ENCODE data around the gene NFATC3.
A peak's percentile ranks its signal among the peaks of the same experiment; 100 is the strongest.
"Not testable (repeated sequence)": the region's sequence is repeated elsewhere in the genome, so short reads cannot be mapped to it uniquely, and the experiment has no call there.

Gene NFATC3

DNA sequence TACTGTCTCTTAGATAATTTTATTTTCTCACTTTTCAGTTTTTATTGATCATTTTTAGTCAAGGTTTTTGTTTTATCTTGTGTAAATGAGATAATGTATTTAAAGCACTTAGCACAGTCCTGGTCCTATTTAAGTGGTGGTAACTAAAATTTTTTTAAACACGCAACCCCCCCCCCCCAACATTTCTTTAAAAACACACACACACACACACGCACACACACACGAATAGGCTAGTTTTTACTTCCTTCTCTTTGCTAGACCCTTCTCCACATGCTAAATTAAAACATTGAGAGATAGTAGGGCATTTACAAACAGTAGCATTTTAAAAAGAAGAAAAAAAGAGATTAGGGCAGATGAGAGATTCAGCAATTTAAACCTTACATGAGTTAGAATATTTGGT is 5.0 kb downstream of the NFATC3 start:
- DNase-seq, result no peak

DNA sequence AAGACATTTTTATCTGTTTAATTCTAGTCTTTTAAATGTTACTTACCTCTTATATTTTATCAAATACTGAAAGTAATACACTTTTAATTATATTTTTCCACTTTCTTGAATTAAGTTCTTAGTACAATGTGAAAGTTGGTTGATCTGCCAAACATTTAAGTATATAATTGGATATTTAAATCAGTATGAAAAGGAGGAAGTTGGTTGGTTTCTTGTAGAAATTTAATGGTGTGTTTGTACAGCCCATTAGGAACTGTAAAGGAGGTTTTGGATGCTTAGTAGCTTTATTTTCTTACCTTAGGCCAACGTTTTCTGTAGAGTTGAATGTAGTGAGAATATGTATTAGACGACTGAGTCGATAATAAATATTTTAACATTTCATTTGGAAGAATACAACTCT is 5.4 kb downstream of the NFATC3 start:
- no peak for DNase-seq

DNA sequence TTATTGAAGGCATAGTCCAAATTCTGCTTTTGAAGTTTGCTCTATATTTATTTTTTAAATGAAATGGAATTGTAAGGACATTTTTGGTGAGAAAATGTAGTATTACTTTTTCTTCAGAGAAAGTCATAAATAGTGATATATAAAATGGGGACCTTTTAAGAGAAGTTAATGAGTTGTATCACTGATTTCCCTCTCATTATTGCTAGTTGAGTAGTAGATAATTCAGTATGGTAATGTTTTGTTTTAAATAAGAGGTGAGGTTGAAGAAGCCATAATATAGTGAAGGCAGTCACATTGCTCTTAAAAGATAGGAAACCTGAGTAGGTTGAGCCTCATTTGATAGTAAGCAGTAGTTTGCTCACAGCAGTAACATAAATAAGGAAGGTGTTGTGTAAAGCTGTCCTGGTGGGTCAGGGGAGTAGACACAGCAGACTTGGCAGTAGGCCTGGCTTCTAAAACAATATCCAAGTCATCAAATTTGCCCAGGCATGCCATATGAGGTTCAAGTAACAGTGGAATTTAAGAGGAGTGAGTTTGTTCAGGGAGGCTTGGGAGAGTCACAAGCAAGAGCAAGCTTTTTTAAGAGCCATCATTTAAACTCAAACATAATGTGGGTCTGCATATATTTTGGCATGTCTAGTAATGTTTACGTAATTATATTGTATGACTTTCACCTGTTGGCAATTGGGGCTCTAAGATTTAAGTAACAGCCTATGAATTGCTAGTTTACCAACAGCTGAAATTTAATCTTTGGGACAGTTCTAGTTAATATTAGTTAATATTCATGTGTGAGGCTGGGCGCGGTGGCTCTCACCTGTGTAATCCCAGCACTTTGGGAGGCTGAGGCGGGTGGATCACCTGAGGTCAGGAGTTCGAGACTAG is 6.5 kb downstream of the NFATC3 start:
- peak; percentile 71 for DNase-seq

DNA sequence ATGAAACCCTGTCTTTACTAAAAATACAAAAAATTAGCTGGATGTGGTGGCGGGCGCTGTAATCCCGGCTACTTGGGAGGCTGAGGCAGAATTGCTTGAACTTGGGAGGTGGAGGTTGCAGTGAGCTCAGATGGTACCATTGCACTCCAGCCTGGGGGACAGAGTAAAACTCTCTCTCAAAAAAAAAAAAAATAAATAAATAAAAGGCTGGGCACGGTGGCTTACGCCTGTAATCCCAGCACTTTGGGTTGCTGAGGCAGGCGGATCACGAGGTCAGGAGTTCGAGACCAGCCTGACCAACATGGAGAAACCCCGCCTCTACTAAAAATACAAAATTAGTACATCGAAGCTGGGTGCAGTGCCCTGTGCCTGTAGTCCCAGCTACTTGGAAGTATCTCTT is 7.1 kb downstream of the NFATC3 start:
- DNase-seq, result not testable (repeated sequence)

DNA sequence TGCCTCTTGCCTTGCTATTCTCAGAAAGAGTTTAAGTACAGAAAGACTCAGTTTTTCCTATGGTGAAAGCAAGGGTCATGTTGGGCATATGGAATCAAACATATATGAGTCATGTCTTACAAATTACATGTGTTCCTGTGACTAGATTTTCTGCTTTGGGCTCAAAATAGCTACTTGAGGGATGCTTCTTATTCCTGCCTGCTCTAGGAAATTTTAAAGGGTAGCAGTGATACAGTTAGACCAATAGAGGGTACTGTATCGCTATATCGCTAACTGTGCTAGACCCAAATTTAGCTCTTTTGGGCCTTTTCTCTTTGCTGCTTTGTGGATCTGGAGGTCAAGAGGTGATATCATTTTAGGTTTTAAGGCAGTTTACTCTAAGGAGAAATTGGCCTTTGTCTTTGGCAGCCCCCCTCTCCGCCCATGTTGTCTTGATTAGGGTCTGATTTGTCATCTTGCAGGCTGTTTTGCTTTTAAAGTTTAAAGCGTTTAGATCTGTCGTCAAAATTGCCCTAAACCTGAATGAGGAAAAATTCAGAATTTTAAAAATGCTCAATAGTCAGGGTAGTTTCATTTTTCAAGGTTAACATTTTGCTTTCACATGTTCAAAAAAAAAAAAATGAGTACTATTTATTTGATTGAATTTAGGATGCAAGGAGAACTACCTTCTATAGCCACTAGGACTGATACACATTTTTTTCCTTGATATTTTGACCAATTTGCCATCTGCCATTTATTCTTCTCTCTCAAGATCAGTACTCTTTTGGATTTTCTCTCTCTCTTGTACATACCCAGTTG is 8.8 kb downstream of the NFATC3 start:
- no peak for DNase-seq

DNA sequence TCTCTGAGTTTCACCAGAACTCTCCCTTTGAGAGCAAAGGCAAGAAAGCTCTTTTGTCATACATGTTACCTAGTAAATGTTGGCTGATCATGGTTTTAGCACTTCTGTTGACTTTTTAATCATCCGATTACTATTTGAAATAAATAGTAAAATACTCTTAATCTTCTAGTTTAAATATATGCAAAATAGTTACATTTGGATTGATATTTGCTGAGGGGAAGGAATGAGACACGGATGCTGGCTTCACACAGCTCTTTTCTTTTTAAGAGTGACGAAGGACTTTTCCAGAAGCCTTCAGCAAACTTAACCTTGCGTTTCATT is 9.4 kb downstream of the NFATC3 start:
- no peak for DNase-seq

DNA sequence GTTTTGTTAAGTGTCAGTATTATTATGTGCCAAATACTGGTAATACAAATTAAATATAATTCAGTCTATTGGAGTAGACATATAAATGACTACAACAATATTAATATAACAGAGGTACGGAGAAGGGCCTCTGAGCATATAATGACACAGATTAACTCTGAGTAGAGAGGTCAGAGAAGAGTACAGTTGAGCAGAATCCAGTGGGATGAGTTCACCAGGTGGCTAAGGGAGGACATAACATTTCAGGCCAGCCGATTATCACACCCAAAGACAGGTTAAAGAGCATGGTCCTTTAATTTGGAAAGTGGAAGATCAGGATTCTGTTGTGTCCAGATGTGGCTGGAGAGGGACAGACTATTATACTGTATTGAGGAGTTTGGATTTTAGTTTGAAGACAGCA is 11.3 kb downstream of the NFATC3 start:
- DNase-seq, result no peak

DNA sequence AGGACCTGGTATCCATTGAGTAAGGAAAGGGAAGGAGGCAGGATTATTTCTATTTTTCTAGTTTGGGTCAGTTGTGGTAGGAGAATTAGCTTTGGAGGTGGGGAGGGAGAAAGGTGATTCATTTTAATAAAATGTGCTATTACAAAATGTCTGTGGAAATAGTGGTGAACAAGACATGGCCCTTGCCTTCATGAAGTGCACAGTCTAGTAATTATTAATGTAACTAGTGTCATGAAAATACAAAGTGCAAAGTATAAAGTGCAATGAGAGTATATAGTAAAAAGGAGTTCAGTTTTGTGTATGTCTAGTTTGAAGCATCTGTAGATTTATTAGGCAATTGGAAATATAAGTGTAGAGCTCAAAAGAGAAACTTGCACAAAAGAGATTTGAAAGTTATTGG is 11.9 kb downstream of the NFATC3 start:
- no peak for DNase-seq

DNA sequence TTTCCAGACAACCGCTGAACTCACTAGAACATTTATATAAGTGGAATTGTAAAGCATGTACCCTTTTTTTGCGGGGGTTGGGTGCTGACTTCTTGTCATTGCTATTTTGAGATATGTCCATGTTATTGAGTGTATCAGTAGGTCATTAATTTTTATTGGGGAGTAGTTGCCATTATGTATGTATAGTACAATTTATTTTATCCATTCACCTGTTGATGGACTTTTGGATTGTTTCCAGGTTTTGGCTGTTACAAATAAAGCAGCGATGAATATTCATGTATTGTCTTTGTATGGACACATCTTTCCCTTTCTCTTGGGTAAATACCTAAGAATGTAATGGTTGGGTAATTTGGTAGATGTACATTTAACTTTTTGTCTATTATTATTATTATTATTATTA is 12.7 kb downstream of the NFATC3 start:
- DNase-seq, result no peak

DNA sequence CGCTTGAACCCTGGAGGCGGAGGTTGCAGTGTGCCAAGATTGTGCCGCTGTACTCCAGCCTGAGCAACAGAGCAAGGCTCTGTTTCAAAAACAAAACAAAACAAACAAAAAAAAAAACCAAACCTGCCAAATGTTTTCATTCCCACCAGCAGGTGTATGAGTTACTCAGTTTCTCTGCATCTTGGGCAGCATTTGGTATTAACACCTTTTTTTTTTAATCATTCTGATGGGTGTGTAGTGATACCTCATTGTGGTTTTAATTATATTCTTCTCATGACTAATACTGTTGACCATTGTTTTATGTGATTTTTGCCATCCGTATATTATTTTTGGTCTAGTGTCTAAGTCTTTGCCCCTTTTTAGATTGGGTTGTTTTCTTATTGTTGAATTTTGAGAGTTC is 15.3 kb downstream of the NFATC3 start:
- DNase-seq, result no peak

DNA sequence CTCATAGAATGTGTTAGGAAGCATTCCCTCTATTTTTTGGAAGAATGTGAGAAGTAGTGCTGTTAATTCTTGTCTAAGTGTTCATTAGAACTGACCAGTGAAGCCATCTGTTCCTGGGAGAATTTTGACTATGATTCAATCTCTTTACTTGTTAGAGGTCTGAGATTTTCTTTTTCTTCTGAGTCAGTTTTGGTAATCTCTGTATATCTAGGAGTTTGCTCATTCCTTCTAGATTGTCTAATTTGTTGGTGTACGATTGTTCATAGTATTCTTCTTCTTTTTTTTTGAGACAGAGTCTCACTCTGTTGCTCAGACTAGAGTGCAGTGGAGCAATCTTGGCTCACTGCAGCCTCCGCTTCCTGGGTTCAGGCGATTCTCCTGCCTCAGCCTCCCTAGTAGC is 20.4 kb downstream of the NFATC3 start:
- DNase-seq, result no peak

DNA sequence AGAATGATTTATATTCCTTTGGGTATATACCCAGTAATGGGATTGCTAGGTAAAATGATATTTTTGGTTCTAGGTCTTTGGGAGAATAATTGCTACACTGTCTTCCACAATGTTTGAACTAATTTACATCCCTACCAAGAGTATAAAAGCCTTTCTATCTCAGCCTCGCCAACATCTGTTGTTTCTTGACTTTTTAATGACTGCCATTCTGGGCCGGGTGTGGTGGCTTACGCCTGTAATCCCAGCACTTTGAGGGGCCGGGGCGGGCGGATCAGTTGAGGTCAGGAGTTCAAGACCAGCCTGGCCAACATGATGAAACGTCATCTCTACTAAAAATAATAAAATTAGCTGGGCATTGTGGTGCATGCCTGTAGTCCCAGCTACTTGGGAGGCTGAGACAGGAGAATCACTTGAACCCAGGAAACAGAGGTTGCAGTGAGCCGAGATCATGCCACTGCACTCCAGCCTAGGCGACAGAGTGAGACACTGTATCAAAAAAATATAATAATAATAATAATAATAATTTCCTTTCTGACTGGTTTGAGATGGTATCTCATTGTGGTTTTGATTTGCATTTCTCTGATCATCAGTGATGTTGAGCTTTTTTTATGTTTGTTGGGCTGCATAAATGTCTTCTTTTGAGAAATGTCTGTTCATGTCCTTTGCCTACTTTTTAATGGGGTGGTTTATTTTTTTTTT is 22.2 kb downstream of the NFATC3 start:
- not testable (repeated sequence) for DNase-seq

DNA sequence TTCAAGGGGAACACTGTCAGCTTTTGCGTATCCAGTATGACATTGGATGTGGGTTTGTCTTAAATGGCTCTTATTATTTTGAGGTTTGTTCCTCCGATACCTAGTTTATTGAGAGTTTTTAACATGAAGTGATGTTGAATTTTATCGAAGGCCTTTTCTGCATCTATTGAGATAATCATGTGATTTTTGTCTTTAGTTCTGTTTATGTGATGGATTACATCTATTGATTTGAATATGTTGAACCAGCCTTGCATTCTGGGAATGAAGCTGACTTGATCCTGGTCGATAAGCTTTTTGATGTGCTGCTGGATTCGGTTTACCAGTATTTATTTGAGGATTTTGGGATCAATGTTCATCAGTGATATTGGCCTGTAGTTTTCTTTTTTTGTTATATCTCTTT is 24.0 kb downstream of the NFATC3 start:
- DNase-seq, result not testable (repeated sequence)

DNA sequence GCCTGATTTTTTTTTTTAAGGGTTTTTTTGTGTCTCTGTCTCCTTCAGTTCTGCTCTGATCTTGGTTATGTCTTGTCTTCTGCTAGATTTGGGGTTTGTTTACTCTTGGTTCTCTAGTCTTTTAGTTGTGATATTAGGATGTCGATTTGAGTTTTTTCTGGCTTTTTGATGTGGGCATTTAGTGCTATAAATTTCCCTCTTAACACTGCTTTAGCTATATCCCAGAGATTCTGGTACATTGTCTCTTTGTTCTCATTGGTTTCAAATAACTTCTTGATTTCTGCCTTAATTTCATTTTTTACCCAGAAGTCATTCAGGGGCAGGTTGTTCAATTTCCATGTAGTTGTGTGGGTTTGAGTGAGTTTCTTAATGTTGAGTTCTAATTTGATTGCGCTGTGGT is 25.4 kb downstream of the NFATC3 start:
- DNase-seq, result not testable (repeated sequence)

DNA sequence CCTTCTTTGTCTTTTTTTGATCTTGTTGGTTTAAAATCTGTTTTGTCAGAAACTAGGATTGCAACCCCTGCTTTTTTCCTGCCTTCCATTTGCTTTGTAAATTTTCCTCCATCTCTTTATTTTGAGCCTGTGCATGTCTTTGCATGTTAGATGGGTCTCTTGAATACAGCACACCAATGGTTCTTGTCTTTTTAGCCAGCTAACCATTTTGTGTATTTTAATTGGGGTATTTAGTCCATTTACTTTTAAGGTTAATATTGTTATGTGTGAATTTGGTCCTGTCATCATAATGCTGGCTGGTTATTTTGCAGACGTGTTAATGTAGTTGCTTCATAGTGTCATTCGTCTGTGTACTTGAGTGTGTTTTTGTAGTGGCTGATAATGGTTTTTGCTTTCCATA is 26.2 kb downstream of the NFATC3 start:
- DNase-seq, result no peak

DNA sequence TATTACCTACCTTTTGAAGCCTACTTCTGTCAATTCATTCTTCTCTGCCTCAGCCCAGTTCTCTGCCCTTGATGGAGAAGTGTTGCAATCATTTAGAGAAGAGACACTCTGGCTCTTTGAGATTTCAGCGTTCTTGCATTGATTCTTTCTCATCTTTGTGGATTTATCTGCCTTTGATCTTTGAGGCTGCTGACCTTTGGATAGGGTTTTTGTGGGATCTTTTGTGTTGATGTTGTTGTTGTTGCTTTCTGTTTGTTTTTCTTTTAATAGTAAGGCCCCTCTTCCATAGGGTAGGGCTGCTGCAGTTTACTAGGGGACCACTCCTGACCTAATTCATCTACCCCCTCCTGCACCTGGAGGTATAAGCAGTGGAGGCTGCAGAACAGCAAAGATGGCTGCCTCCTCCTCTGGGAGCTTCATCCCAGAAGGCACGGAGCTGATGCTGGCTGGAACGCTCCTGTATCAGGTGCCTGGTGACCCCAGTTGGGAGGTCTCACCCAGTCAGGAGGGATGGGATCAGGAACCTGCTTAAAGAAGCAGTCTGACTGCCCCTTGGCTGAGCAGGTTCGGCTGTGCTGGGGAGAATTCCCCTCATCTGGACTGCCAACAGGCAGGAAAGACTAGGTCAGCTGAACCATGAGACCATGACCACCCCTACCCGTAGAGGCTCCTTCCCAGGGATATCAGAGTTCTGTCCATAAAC is 28.0 kb downstream of the NFATC3 start:
- DNase-seq, result no peak

DNA sequence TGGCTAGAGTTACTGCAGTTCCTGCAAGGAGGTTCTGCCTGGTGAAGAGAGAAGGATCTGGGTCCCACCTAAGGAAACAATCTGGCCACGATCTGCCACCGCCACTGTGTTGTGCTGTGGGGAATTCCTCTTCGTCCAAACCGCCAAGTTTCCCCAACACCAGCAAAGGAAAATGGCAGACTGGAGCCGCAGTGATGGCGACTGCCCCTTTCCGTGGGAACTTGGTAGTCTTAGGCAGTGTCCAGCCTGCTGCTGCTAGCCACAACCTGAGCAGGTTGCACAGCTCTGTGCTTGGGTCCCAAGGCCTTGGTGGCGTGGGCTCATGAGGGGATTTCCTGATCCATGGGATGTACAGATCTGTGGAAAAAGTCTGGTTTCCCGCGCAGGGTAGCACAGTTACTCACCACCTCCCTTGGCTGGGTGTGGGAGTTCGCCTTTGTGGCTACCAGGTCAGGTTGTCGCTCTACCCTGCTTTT is 28.6 kb downstream of the NFATC3 start:
- no peak for DNase-seq

DNA sequence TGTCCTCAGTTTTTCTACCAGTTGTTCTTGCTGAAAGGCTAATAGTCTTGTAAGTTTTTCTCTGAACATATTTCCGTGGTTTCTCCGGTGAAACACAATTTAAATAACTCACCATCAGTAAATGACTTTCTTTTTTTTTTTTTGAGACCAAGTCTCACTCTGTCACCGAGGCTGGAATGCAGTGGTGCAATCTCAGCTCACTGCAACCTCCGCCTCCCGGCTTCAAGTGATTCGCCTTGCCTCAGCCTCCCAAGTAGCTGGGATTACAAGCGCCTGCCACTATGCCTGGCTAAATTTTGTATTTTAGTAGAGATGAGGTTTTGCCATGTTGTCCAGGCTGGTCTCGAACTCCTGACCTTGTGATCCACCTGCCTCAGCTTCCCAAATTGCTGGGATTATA is 29.8 kb downstream of the NFATC3 start:
- DNase-seq, result not testable (repeated sequence)

DNA sequence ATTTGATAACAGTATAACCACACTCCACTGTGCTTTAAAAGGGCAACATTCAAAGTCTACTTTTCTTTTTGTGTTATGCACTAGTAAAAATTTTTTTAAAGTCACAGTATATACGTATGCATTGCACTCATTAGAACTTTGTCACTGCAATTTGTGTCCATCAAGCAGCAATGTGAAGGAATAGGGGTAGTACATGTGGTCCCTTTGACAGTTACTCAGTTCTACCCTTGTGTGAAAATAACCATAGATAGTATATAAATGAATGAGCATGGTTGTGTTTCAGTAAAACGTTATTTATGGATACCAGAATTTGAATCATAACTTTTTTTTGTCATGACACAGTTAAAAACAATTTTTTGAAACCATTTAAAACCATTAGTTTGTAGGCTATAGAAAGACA is 30.7 kb downstream of the NFATC3 start:
- no peak for DNase-seq

DNA sequence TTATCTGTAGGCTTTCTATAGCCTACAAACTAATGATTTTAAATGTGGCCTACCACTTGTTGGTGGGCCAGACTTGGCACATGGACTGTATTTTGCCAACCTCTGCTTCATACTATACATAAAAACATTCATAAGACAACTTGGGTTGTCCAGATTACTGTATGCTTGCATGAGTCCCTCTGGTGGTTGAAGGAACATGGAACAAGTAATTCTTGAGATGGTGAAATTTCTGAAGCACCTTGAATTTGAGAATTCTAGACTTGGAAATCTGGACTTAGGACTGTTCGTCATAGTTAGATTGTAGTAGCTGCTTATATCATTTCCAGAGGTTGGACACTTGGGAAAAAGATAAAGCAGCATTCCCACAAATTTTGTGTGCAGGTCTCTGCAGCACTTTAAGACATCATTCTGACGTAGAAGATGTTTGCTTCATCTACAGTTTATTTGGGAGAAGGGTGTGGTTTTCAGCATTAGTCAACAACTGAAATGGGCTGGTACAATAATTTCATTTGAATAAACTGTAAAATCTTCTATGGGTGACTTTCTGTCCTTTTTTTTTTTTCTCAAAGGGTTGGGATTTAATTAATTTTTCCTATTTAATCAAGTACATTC is 31.2 kb downstream of the NFATC3 start:
- no peak for DNase-seq

DNA sequence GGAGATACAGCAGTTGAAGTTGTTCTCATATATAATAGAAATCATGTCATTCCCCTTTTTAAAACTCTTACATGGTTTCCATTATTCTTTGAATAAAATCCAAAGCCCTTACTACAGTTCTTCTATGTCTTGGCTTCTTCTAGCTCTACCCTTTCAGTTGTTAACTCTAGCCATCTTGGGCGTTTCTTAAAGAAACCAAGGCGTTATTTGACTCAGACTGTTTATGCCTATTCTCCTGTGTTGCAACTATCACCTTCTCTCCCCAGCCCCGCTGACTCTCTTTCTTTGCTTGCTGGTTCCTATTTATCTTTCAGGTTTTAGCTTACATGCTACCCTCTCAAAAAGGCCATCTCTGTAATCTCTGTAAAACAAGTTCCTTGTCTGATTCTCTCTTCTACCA is 32.7 kb downstream of the NFATC3 start:
- no peak for DNase-seq

DNA sequence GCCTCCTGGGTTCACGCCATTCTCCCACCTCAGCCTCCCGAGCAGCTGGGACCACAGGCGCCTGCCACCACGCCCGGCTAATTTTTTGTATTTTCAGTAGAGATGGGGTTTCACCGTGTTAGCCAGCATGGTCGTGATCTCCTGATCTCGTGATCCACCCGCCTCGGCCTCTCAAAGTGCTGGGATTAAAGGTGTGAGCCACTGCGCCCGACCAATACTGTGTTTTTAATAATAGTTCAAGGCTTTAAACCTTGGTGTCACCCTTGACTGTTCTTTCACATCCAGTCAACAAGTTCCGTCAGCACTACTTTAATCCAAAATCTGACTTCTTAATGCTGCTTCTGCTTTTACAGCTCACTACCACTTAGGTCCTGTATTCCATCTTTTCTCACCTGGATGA is 33.8 kb downstream of the NFATC3 start:
- DNase-seq, result not testable (repeated sequence)

DNA sequence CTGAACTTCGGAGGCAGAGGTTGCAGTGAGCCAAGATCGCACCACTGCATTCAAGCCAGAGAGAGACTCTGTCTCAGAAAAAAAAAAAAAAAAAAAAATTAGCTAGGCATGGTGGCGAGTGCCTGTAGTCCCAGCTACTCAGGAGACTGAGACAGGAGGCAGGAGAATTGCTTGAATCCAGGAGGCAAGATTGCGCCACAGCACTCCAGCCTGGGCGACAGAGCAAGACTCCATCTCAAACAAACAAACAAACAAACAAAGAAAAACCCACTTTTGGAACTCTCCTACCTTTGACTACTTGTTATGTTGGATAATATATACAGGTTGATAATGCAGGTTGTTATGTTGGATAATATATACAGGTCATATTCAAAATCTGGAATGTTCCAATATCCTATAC is 35.3 kb downstream of the NFATC3 start:
- not testable (repeated sequence) for DNase-seq
